Activated CD8-positive, alpha-beta memory T cell treated with anti-CD3 and anti-CD28 coated beads for 4 hours (primary cell): ENCODE results near the gene EXO5.
"Not testable (repeated sequence)": the region's sequence is repeated elsewhere in the genome, so short reads cannot be mapped to it uniquely, and the experiment has no call there.

Experiments used
- DNase-seq, 2 donors: peaks; one replicate each; pipeline ENCODE4 v3.0.0-alpha.2; 2020; ENCODE audit warnings: low read depth in 2 of 2

Gene EXO5

GRCh38 chr1:40553017-40553416 lies 44.5 kb downstream of the EXO5 start:
- DNase-seq = no peak

- DNase-seq = not testable (repeated sequence)
These were observed 46.2 kb downstream of the EXO5 start for GRCh38 chr1:40554807-40555206.

- DNase-seq = no peak
These were observed 47.6 kb downstream of the EXO5 start for GRCh38 chr1:40556121-40556520.

- DNase-seq = not testable (repeated sequence)
These were observed 49.7 kb downstream of the EXO5 start for GRCh38 chr1:40558241-40558640.

- DNase-seq = no peak
These were observed 53.6 kb downstream of the EXO5 start for GRCh38 chr1:40562185-40562584.

GRCh38 chr1:40563266-40563665 lies 54.7 kb downstream of the EXO5 start:
- no peak for DNase-seq

GRCh38 chr1:40564506-40564905 lies 55.9 kb downstream of the EXO5 start:
- no peak for DNase-seq

GRCh38 chr1:40564913-40565312 lies 56.3 kb downstream of the EXO5 start:
- DNase-seq = no peak
